HEK293 (cell line): ENCODE data around the gene NHS.

Experiments
- CTCF ChIA-PET: fragments of 350-600 bp; formaldehyde crosslinking; extraction: SDS; loops from one replicate; lab custom pipeline; 2021; ENCODE audit warnings: antibody characterized with exemption; lab: Yijun Ruan, JAX
- POLR2A ChIA-PET: fragments of 300-600 bp; formaldehyde crosslinking; extraction: SDS; loops from one replicate; lab custom pipeline; 2020; ENCODE audit warnings: antibody characterized with exemption, inconsistent platforms; lab: Yijun Ruan, JAX
- H3K27ac ChIP-seq: fragments of 200-500 bp; sonication (Bioruptor generic); 2 replicates; pipeline ENCODE4 v1.5.1; 2014; ENCODE audit warnings: low read depth, low read length, control low read depth, inconsistent platforms; ENCODE audit errors: extremely low read depth
- H3K36me3 ChIP-seq, 2 experiments: fragments of 200-500 bp in 1 of 2; sonication (Bioruptor generic) in 1 of 2; 1 replicate in 1 of 2; 2 replicates in 1 of 2; pipeline ENCODE4 v1.5.1; 2014 to 2017; ENCODE audit warnings: inconsistent platforms in 2 of 2, low read length in 2 of 2; ENCODE audit not compliant: control insufficient read depth in 2 of 2, insufficient read depth in 1 of 2
- H3K4me1 ChIP-seq: fragments of 200-500 bp; sonication (Bioruptor generic); 2 replicates; pipeline ENCODE4 v1.5.1; 2014; ENCODE audit warnings: mild to moderate bottlenecking, low read length, inconsistent platforms; ENCODE audit not compliant: control insufficient read depth, insufficient read depth
- H3K4me3 ChIP-seq: 2 replicates; pipeline ENCODE4 v1.5.1; 2011; ENCODE audit warnings: low read depth, mild to moderate bottlenecking, control low read depth, low read length, moderate library complexity
- H3K9me3 ChIP-seq: fragments of 200-500 bp; sonication (Bioruptor generic); 2 replicates; pipeline ENCODE4 v1.5.1; 2014; ENCODE audit warnings: low read depth, low read length, inconsistent platforms; ENCODE audit not compliant: control insufficient read depth, insufficient read depth
- CTCF ChIP-seq: fragments of 450-650 bp; formaldehyde crosslinking; IDR thresholded peaks from 2 replicates; pipeline ENCODE4 v1.5.1; 2016; ENCODE audit warnings: missing biosample characterization, missing genetic modification characterization
- EGR2 ChIP-seq: fragments of 450-650 bp; formaldehyde crosslinking; IDR thresholded peaks from 2 replicates; pipeline ENCODE4 v1.5.1; 2016; ENCODE audit warnings: low read depth, missing biosample characterization, missing genetic modification characterization
- ZBTB1 ChIP-seq: fragments of 450-650 bp; formaldehyde crosslinking; IDR thresholded peaks from 2 replicates; pipeline ENCODE4 v1.5.1; 2016; ENCODE audit warnings: missing biosample characterization, missing genetic modification characterization
- ZBTB26 ChIP-seq: fragments of 450-650 bp; formaldehyde crosslinking; optimal IDR thresholded peaks from 2 replicates; pipeline ENCODE3; 2016; ENCODE audit warnings: missing biosample characterization, mild to moderate bottlenecking, missing genetic modification characterization
- ZBTB8A ChIP-seq: fragments of 450-650 bp; formaldehyde crosslinking; IDR thresholded peaks from 2 replicates; pipeline ENCODE4 v1.5.1; 2016; ENCODE audit warnings: missing biosample characterization, missing genetic modification characterization
- ZEB2 ChIP-seq: fragments of 450-650 bp; formaldehyde crosslinking; IDR thresholded peaks from 2 replicates; pipeline ENCODE4 v1.5.1; 2016; ENCODE audit warnings: missing biosample characterization, missing genetic modification characterization
- ZNF155 ChIP-seq: fragments of 450-650 bp; formaldehyde crosslinking; IDR thresholded peaks from 2 replicates; pipeline ENCODE4 v1.5.1; 2016; ENCODE audit warnings: missing biosample characterization, missing genetic modification characterization
- ZNF239 ChIP-seq: fragments of 450-650 bp; formaldehyde crosslinking; IDR thresholded peaks from 2 replicates; pipeline ENCODE4 v1.5.1; 2016; ENCODE audit warnings: missing biosample characterization, missing genetic modification characterization
- ZNF274 ChIP-seq, 2 experiments: fragments of 200-500 bp in 1 of 2; fragments of 450-650 bp in 1 of 2; sonication (Bioruptor generic) in 1 of 2; formaldehyde crosslinking in 1 of 2; IDR thresholded peaks; 2 replicates each; pipeline versions ENCODE4 v1.5.1 to v1.6.1; 2014 to 2016; ENCODE audit warnings: borderline replicate concordance in 1 of 2, inconsistent platforms in 1 of 2, low read length in 1 of 2, missing biosample characterization in 1 of 2, missing genetic modification characterization in 1 of 2
- ZNF404 ChIP-seq: fragments of 450-650 bp; formaldehyde crosslinking; IDR thresholded peaks from 2 replicates; pipeline ENCODE4 v1.5.1; 2017; ENCODE audit warnings: missing biosample characterization, missing genetic modification characterization
- ZNF426 ChIP-seq: fragments of 450-650 bp; formaldehyde crosslinking; IDR thresholded peaks from 2 replicates; pipeline ENCODE4 v1.5.1; 2017; ENCODE audit warnings: missing biosample characterization, missing genetic modification characterization, mild to moderate bottlenecking, inconsistent platforms, moderate library complexity
- ZNF548 ChIP-seq: fragments of 450-650 bp; formaldehyde crosslinking; IDR thresholded peaks from 2 replicates; pipeline ENCODE4 v1.5.1; 2016; ENCODE audit warnings: missing biosample characterization, missing genetic modification characterization
- ZNF585B ChIP-seq: fragments of 450-650 bp; formaldehyde crosslinking; IDR thresholded peaks from 2 replicates; pipeline ENCODE4 v1.5.1; 2016; ENCODE audit warnings: missing biosample characterization, missing genetic modification characterization
- ZNF600 ChIP-seq: fragments of 450-650 bp; formaldehyde crosslinking; IDR thresholded peaks from 2 replicates; pipeline ENCODE4 v1.5.1; 2016; ENCODE audit warnings: missing biosample characterization, missing genetic modification characterization
- ZNF654 ChIP-seq: fragments of 450-650 bp; formaldehyde crosslinking; IDR thresholded peaks from 2 replicates; pipeline ENCODE4 v1.5.1; 2016; ENCODE audit warnings: low read depth, missing biosample characterization, missing genetic modification characterization
- ZNF776 ChIP-seq: fragments of 450-650 bp; formaldehyde crosslinking; IDR thresholded peaks from 2 replicates; pipeline ENCODE4 v1.5.0; 2017; ENCODE audit warnings: missing biosample characterization, missing genetic modification characterization, borderline replicate concordance
- TF ChIP-seq, protein P1 (sequence below): sonication (generic); formaldehyde crosslinking; IDR thresholded peaks from 2 replicates; pipeline ENCODE4 v1.8.1; 2022; ENCODE audit warnings: mild to moderate bottlenecking, moderate library complexity, missing genetic modification reagents
- TF ChIP-seq, protein P2 (sequence below): fragments of 450-650 bp; formaldehyde crosslinking; IDR thresholded peaks from 2 replicates; pipeline ENCODE4 v1.5.0; 2017; ENCODE audit warnings: missing biosample characterization, missing genetic modification characterization, borderline replicate concordance
- TF ChIP-seq, protein P3 (sequence below): fragments of 450-650 bp; formaldehyde crosslinking; IDR thresholded peaks from 2 replicates; pipeline ENCODE4 v1.5.1; 2017; ENCODE audit warnings: missing biosample characterization, missing genetic modification characterization

NHS gene

GRCh38 chrX:17697191-17697590, 322.2 kb downstream of the NHS start:
- H3K27ac ChIP-seq = no peak overlapping the region
- H3K4me3 ChIP-seq = no peak overlapping the region
- no peaks in the 10 kb centered on the region; a peak in 1 of 3 replicates for H3K36me3 ChIP-seq
- H3K4me1 ChIP-seq = peaks cover 3% of the 10 kb centered on the region; the same call in 1 of the 2 replicates
- CTCF ChIA-PET = interaction anchor here (0.9 to 1.8 kb wide), 3 partner anchors 91 to 517 kb away, joined by 3 to 8 read pairs (median 4); no protein-coding TSS in a partner anchor
- POLR2A ChIA-PET = no interaction called here
- TF ChIP-seq ZNF654 (peak; percentile 8; the same call in 1 of the 2 replicates), ZNF426 (no peak), ZNF239 (tag by site-specific recombination) (no peak), CTCF (peak; percentile 36; the same call in 1 of the 2 replicates), ZNF585B (tag by site-specific recombination) (no peak), ZNF155 (tag by site-specific recombination) (no peak)
- TF ChIP-seq, protein P1, sequence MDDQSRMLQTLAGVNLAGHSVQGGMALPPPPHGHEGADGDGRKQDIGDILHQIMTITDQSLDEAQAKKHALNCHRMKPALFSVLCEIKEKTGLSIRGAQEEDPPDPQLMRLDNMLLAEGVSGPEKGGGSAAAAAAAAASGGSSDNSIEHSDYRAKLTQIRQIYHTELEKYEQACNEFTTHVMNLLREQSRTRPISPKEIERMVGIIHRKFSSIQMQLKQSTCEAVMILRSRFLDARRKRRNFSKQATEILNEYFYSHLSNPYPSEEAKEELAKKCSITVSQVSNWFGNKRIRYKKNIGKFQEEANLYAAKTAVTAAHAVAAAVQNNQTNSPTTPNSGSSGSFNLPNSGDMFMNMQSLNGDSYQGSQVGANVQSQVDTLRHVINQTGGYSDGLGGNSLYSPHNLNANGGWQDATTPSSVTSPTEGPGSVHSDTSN (CRISPR knock-in tag) = no peak
- no peaks in the 10 kb centered on the region for H3K9me3 ChIP-seq

GRCh38 chrX:17700976-17701375, 326.0 kb downstream of the NHS start:
- Histone ChIP-seq H3K4me3 (no peak overlapping the region), H3K27ac (no peak overlapping the region), H3K36me3 (no peaks in the 10 kb centered on the region; a peak in 1 of 3 replicates), H3K4me1 (no peaks in the 10 kb centered on the region), H3K9me3 (no peaks in the 10 kb centered on the region)
- CTCF ChIA-PET = no interaction called here
- TF ChIP-seq ZNF600 (tag by site-specific recombination) (no peak), ZNF274 (IDR thresholded peaks at IDR 0.05; ENCODE audit: low read length) (no peak), ZNF274 (tag by site-specific recombination; IDR thresholded peaks at IDR 0.05; ENCODE audit: borderline replicate concordance) (no peak), ZNF548 (tag by site-specific recombination) (no peak), ZBTB26 (tag by site-specific recombination) (no peak), ZBTB1 (tag by site-specific recombination) (no peak), EGR2 (tag by site-specific recombination) (no peak), ZNF404 (no peak), ZNF776 (tag by site-specific recombination) (no peak), CTCF (no peak), ZBTB8A (tag by site-specific recombination) (no peak), ZEB2 (no peak)
- TF ChIP-seq, protein P2, sequence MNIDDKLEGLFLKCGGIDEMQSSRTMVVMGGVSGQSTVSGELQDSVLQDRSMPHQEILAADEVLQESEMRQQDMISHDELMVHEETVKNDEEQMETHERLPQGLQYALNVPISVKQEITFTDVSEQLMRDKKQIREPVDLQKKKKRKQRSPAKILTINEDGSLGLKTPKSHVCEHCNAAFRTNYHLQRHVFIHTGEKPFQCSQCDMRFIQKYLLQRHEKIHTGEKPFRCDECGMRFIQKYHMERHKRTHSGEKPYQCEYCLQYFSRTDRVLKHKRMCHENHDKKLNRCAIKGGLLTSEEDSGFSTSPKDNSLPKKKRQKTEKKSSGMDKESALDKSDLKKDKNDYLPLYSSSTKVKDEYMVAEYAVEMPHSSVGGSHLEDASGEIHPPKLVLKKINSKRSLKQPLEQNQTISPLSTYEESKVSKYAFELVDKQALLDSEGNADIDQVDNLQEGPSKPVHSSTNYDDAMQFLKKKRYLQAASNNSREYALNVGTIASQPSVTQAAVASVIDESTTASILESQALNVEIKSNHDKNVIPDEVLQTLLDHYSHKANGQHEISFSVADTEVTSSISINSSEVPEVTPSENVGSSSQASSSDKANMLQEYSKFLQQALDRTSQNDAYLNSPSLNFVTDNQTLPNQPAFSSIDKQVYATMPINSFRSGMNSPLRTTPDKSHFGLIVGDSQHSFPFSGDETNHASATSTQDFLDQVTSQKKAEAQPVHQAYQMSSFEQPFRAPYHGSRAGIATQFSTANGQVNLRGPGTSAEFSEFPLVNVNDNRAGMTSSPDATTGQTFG (tag by site-specific recombination) = no peak
- TF ChIP-seq, protein P3, sequence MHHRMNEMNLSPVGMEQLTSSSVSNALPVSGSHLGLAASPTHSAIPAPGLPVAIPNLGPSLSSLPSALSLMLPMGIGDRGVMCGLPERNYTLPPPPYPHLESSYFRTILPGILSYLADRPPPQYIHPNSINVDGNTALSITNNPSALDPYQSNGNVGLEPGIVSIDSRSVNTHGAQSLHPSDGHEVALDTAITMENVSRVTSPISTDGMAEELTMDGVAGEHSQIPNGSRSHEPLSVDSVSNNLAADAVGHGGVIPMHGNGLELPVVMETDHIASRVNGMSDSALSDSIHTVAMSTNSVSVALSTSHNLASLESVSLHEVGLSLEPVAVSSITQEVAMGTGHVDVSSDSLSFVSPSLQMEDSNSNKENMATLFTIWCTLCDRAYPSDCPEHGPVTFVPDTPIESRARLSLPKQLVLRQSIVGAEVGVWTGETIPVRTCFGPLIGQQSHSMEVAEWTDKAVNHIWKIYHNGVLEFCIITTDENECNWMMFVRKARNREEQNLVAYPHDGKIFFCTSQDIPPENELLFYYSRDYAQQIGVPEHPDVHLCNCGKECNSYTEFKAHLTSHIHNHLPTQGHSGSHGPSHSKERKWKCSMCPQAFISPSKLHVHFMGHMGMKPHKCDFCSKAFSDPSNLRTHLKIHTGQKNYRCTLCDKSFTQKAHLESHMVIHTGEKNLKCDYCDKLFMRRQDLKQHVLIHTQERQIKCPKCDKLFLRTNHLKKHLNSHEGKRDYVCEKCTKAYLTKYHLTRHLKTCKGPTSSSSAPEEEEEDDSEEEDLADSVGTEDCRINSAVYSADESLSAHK = no peak
- POLR2A ChIA-PET = no interaction called here
